ENCODE data around the gene PPFIBP2.

Gene PPFIBP2

GRCh38 chr11:7543302-7543701 lies 29.5 kb downstream of the PPFIBP2 start:
- Histone ChIP-seq H3K79me2 (peaks cover 2% of the 10 kb centered on the region), H3K4me2 (ENCODE audit: low read length) (no peak overlapping the region), H3K36me3 (ENCODE audit: control insufficient read depth, insufficient read depth, low read length) (no peaks in the 10 kb centered on the region), H2AFZ (no peak overlapping the region), H3K4me1 (peaks cover 10% of the 10 kb centered on the region), H3K9me3 (ENCODE audit: control insufficient read depth, low read length) (no peaks in the 10 kb centered on the region), H3K27me3 (ENCODE audit: control insufficient read depth, insufficient read depth, low read length) (no peaks in the 10 kb centered on the region), H3K4me3 (ENCODE audit: low read depth, low read length) (no peak overlapping the region), H3K27ac (no peak overlapping the region), H3K9ac (no peak overlapping the region)
- TF ChIP-seq CTCF (IDR thresholded peaks at IDR 0.05), result no peak

- Histone ChIP-seq H3K4me3 (ENCODE audit: low read depth, low read length) (no peak overlapping the region), H3K4me2 (ENCODE audit: low read length) (no peak overlapping the region), H3K4me1 (peaks cover 4% of the 10 kb centered on the region), H3K9me3 (ENCODE audit: control insufficient read depth, low read length) (no peaks in the 10 kb centered on the region), H3K27ac (no peak overlapping the region), H3K9ac (no peak overlapping the region), H2AFZ (no peak overlapping the region), H3K36me3 (ENCODE audit: control insufficient read depth, insufficient read depth, low read length) (no peaks in the 10 kb centered on the region), H3K79me2 (peaks cover 2% of the 10 kb centered on the region), H3K27me3 (ENCODE audit: control insufficient read depth, insufficient read depth, low read length) (no peaks in the 10 kb centered on the region)
- TF ChIP-seq CTCF (IDR thresholded peaks at IDR 0.05), result no peak
Observed at GRCh38 chr11:7544021-7544420, 30.2 kb downstream of the PPFIBP2 start.

- TF ChIP-seq CTCF (IDR thresholded peaks at IDR 0.05), result no peak
- Histone ChIP-seq H3K79me2 (peaks cover 2% of the 10 kb centered on the region), H3K27ac (no peak overlapping the region)
Observed at GRCh38 chr11:7545611-7546010, 31.8 kb downstream of the PPFIBP2 start.

GRCh38 chr11:7546324-7546791 lies 32.6 kb downstream of the PPFIBP2 start:
- TF ChIP-seq CTCF (IDR thresholded peaks at IDR 0.05), result no peak
- peaks cover 2% of the 10 kb centered on the region for H3K79me2 ChIP-seq
- no peak overlapping the region for H2AFZ ChIP-seq
- no peaks in the 10 kb centered on the region for H3K36me3 ChIP-seq (ENCODE audit: control insufficient read depth, insufficient read depth, low read length)
- H3K27me3 ChIP-seq (ENCODE audit: control insufficient read depth, insufficient read depth, low read length), result no peaks in the 10 kb centered on the region
- H3K9me3 ChIP-seq (ENCODE audit: control insufficient read depth, low read length), result no peaks in the 10 kb centered on the region
- H3K4me1 ChIP-seq, result no peaks in the 10 kb centered on the region
- H3K4me2 ChIP-seq (ENCODE audit: low read length), result no peak overlapping the region
- H3K4me3 ChIP-seq (ENCODE audit: low read depth, low read length), result no peak overlapping the region
- no peak overlapping the region for H3K9ac ChIP-seq
- no peak overlapping the region for H3K27ac ChIP-seq

More at GRCh38 chr11:7545611-7546010, 31.8 kb downstream of the PPFIBP2 start:
- no peaks in the 10 kb centered on the region for H3K9me3 ChIP-seq (ENCODE audit: control insufficient read depth, low read length)
- no peaks in the 10 kb centered on the region for H3K36me3 ChIP-seq (ENCODE audit: control insufficient read depth, insufficient read depth, low read length)
- no peak overlapping the region for H3K4me2 ChIP-seq (ENCODE audit: low read length)
- H3K4me1 ChIP-seq, result no peaks in the 10 kb centered on the region
- H3K4me3 ChIP-seq (ENCODE audit: low read depth, low read length), result no peak overlapping the region
- no peak overlapping the region for H3K9ac ChIP-seq
- no peak overlapping the region for H2AFZ ChIP-seq
- no peaks in the 10 kb centered on the region for H3K27me3 ChIP-seq (ENCODE audit: control insufficient read depth, insufficient read depth, low read length)

- H3K9me3 ChIP-seq (ENCODE audit: control insufficient read depth, low read length), result no peaks in the 10 kb centered on the region
- no peaks in the 10 kb centered on the region for H3K27me3 ChIP-seq (ENCODE audit: control insufficient read depth, insufficient read depth, low read length)
- no peaks in the 10 kb centered on the region for H3K4me1 ChIP-seq
- no peak for TF ChIP-seq CTCF (IDR thresholded peaks at IDR 0.05)
- no peak overlapping the region for H3K4me3 ChIP-seq (ENCODE audit: low read depth, low read length)
- H2AFZ ChIP-seq, result no peak overlapping the region
- no peaks in the 10 kb centered on the region for H3K79me2 ChIP-seq
- H3K36me3 ChIP-seq (ENCODE audit: control insufficient read depth, insufficient read depth, low read length), result no peaks in the 10 kb centered on the region
- no peak overlapping the region for H3K4me2 ChIP-seq (ENCODE audit: low read length)
- no peak overlapping the region for H3K9ac ChIP-seq
- no peak overlapping the region for H3K27ac ChIP-seq
Observed at GRCh38 chr11:7547687-7548086, 33.9 kb downstream of the PPFIBP2 start.
